Measurements from ENCODE around the gene TSGA10IP.
A peak's percentile ranks its signal among the peaks of the same experiment; 100 is the strongest.

Gene TSGA10IP

GRCh38 chr11:65981972-65982823 is 36.9 kb downstream of the TSGA10IP start:
- no peaks in the 10 kb centered on the region for H3K27me3 ChIP-seq
- peaks cover 18 to 40% (median 23%) of the 10 kb centered on the region in 3 donors for H3K36me3 ChIP-seq
- peaks cover 0 to 17% (median 0%) of the 10 kb centered on the region in 4 donors for H3K4me1 ChIP-seq
- TF ChIP-seq, protein P1, sequence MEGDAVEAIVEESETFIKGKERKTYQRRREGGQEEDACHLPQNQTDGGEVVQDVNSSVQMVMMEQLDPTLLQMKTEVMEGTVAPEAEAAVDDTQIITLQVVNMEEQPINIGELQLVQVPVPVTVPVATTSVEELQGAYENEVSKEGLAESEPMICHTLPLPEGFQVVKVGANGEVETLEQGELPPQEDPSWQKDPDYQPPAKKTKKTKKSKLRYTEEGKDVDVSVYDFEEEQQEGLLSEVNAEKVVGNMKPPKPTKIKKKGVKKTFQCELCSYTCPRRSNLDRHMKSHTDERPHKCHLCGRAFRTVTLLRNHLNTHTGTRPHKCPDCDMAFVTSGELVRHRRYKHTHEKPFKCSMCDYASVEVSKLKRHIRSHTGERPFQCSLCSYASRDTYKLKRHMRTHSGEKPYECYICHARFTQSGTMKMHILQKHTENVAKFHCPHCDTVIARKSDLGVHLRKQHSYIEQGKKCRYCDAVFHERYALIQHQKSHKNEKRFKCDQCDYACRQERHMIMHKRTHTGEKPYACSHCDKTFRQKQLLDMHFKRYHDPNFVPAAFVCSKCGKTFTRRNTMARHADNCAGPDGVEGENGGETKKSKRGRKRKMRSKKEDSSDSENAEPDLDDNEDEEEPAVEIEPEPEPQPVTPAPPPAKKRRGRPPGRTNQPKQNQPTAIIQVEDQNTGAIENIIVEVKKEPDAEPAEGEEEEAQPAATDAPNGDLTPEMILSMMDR (IDR thresholded peaks at IDR 0.05): no peak
- H3K27ac ChIP-seq: no peak overlapping the region
- H3K4me3 ChIP-seq: no peak overlapping the region
- H3K9me3 ChIP-seq: no peaks in the 10 kb centered on the region
- intact Hi-C loops (cut with DNase I; ENCODE audit: low total_unique reads): loop anchor here (10.0 kb wide), 1 partner anchor 277 kb away; no protein-coding TSS in a partner anchor
- no peak for DNase-seq

- no peaks in the 10 kb centered on the region for H3K27me3 ChIP-seq
- peaks cover 12 to 32% (median 15%) of the 10 kb centered on the region in 3 donors for H3K36me3 ChIP-seq
- peak in 1 of 2 donors; percentile 41 for DNase-seq
- peaks cover 0 to 17% (median 0%) of the 10 kb centered on the region in 4 donors for H3K4me1 ChIP-seq
- H3K4me3 ChIP-seq: no peak overlapping the region
- intact Hi-C loops (cut with DNase I; ENCODE audit: low total_unique reads): loop anchor here (10.0 kb wide), 1 partner anchor 278 kb away; no protein-coding TSS in a partner anchor
- no peak overlapping the region for H3K27ac ChIP-seq
- TF ChIP-seq, protein P1 (IDR thresholded peaks at IDR 0.05): no peak
- no peaks in the 10 kb centered on the region for H3K9me3 ChIP-seq
Observed at GRCh38 chr11:65982824-65983588, 37.7 kb downstream of the TSGA10IP start.

DNA sequence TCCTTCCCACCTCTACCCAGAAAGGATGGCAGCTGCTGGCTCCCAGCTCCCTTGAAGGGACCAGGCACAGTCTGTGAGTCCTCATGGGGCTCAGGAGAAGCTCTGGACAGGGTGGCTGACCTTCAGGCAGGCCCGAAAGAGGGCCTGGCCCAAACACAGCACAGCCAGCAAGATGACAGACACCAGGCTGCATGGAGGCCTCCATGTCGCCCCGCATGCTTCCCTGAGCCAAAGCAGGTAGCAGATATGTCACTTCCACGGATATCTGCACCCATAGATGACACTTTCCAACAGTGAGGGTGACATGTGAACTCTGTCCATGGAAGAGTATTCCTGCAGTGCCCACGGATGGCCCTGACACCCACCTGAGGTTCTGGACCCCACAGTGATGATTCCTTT is 38.3 kb downstream of the TSGA10IP start:
- TF ChIP-seq, protein P1 (IDR thresholded peaks at IDR 0.05): no peak
- H3K9me3 ChIP-seq: no peaks in the 10 kb centered on the region
- no peaks in the 10 kb centered on the region for H3K27me3 ChIP-seq
- H3K27ac ChIP-seq: no peak overlapping the region
- H3K4me3 ChIP-seq: no peak overlapping the region
- intact Hi-C loops (cut with DNase I; ENCODE audit: low total_unique reads): loop anchor here (10.0 kb wide), 1 partner anchor 279 kb away; no protein-coding TSS in a partner anchor
- peaks cover 0 to 17% (median 0%) of the 10 kb centered on the region in 4 donors for H3K4me1 ChIP-seq
- peaks cover 6 to 26% (median 9%) of the 10 kb centered on the region in 3 donors for H3K36me3 ChIP-seq
- peak in 1 of 2 donors; percentile 51 for DNase-seq

GRCh38 chr11:65987336-65987735 is 42.1 kb downstream of the TSGA10IP start:
- Histone ChIP-seq H3K27ac (no peak overlapping the region), H3K4me3 (no peak overlapping the region), H3K36me3 (peaks cover 0 to 8% (median 0%) of the 10 kb centered on the region in 3 donors), H3K27me3 (no peaks in the 10 kb centered on the region), H3K9me3 (no peaks in the 10 kb centered on the region), H3K4me1 (peaks cover 0 to 17% (median 0%) of the 10 kb centered on the region in 4 donors)
- TF ChIP-seq, protein P1 (IDR thresholded peaks at IDR 0.05): no peak
- intact Hi-C loops (cut with DNase I; ENCODE audit: low total_unique reads): loop anchor here (5.0 to 10.0 kb wide), 2 partner anchors 35 to 283 kb away; no protein-coding TSS in a partner anchor
- DNase-seq: no peak

GRCh38 chr11:65988791-65989592 is 43.7 kb downstream of the TSGA10IP start:
- Histone ChIP-seq H3K27me3 (no peaks in the 10 kb centered on the region), H3K36me3 (peaks cover 0 to 2% (median 0%) of the 10 kb centered on the region in 3 donors), H3K27ac (peak overlapping the region in 1 of 2 donors; percentile 46), H3K9me3 (no peaks in the 10 kb centered on the region), H3K4me3 (no peak overlapping the region), H3K4me1 (peaks cover 0 to 17% (median 0%) of the 10 kb centered on the region in 4 donors)
- DNase-seq: peak; percentile 93 to 95
- TF ChIP-seq, protein P1 (IDR thresholded peaks at IDR 0.05): peak; percentile 90 to 99
- intact Hi-C loops (cut with DNase I; ENCODE audit: low total_unique reads): loop anchor here (2.0 to 10.0 kb wide), 3 partner anchors 33 to 284 kb away; no protein-coding TSS in a partner anchor
